Hepatocyte (in vitro differentiated cells): ENCODE results near the gene RDH13.

Experiments used
- EZH2 ChIP-seq: fragments of 200-600 bp; sonication (generic); IDR thresholded peaks from 2 replicates; pipeline ENCODE4 v1.6.1; 2016; ENCODE audit warnings: antibody characterized with exemption, mild to moderate bottlenecking, borderline replicate concordance
- TF ChIP-seq, protein P1 (sequence below): fragments of 200-600 bp; sonication (generic); IDR thresholded peaks from 2 replicates; pipeline ENCODE4 v1.5.1; 2016; ENCODE audit warnings: antibody characterized with exemption, mild to moderate bottlenecking; ENCODE audit not compliant: poor library complexity

DNA sequence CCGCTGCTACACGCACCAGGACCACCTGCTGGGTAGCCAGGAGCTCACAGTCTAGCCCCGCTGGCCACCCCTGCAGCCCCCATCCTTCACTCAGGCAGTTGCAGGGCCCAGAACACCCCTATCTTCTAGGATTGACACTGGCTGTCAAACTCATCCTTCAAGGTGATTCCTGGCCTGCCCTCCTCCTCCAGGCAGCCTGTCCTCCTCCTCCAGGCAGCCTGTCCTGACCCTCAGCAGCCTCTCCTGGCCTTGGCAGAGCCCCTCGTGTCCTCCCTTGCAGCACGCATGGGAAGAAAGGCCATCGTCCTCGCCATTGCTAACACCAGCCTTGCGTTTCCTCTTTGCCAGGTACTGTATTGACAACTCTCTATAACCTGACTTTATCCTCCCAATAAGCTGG lies 9.0 kb upstream of the RDH13 start:
- TF ChIP-seq, protein P1, sequence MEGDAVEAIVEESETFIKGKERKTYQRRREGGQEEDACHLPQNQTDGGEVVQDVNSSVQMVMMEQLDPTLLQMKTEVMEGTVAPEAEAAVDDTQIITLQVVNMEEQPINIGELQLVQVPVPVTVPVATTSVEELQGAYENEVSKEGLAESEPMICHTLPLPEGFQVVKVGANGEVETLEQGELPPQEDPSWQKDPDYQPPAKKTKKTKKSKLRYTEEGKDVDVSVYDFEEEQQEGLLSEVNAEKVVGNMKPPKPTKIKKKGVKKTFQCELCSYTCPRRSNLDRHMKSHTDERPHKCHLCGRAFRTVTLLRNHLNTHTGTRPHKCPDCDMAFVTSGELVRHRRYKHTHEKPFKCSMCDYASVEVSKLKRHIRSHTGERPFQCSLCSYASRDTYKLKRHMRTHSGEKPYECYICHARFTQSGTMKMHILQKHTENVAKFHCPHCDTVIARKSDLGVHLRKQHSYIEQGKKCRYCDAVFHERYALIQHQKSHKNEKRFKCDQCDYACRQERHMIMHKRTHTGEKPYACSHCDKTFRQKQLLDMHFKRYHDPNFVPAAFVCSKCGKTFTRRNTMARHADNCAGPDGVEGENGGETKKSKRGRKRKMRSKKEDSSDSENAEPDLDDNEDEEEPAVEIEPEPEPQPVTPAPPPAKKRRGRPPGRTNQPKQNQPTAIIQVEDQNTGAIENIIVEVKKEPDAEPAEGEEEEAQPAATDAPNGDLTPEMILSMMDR = no peak
- no peak for TF ChIP-seq EZH2
